Epidermal melanocyte (primary cell): ENCODE data around the gene GRPEL1.
"Not testable (repeated sequence)": the region's sequence is repeated elsewhere in the genome, so short reads cannot be mapped to it uniquely, and the experiment has no call there.

Experiments used
- DNase-seq: peaks from one replicate; pipeline ENCODE4 v3.0.0; 2011; ENCODE audit warnings: low spot score; ENCODE audit not compliant: insufficient read length

The GRPEL1 gene

GRCh38 chr4:7092026-7092425, 24.2 kb upstream of the GRPEL1 start:
- no peak for DNase-seq

DNA sequence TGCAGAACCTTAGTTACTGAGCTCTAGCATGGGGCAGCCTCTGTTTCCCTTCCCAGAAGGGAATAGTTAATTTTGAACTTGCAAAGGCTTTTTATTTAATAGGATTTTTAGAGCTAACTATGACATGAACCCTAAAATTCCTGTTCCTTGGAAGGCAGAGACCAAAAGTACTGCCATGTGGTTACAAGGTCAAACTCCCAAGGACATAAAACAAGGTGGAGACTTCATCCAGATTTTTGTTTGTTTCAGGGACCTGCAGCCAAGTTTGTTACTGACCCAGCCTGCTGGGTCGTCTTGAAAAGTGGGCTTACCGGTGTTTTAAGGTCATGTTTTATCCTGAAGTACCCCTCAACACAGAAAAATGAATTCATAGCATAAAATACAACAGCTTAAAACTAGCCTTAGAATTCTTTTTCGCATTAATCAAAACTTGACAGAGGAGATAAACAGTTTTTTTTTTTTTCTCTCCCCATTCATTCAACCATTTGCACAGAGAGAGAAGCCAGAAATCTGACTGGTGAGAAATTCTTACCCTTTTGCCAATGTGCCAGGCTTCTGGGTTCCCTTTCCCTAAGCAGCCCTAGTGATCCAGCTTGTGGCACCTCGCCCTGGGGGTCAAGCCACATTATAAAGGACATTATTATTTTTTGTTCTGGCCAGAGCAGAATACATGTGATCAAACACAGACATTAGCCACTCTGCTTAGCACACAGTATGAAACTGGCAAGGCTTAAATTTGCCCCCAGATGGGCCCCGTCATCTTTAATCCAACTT, 21.5 kb upstream of the GRPEL1 start:
- peak; percentile 43 for DNase-seq

DNA sequence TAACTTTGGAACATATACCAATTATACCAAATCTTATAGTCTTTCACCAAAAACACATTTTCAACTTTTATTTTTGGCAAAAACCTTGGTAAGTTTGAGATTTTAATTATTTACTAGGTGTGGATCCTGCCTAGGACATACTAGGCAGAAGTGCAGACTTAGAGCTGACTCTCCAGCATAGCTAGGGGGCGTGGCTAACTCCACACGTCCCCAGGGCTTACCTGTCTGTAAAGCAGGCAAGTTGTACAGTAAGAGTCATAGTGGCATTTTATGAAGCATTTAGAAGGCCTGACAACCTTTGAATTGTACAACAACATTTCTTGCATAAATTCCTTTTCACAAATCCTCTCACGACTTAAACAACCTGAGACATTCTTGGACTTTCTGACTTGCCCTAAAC, 19.2 kb upstream of the GRPEL1 start:
- no peak for DNase-seq

GRCh38 chr4:7086384-7086783, 18.5 kb upstream of the GRPEL1 start:
- no peak for DNase-seq

DNA sequence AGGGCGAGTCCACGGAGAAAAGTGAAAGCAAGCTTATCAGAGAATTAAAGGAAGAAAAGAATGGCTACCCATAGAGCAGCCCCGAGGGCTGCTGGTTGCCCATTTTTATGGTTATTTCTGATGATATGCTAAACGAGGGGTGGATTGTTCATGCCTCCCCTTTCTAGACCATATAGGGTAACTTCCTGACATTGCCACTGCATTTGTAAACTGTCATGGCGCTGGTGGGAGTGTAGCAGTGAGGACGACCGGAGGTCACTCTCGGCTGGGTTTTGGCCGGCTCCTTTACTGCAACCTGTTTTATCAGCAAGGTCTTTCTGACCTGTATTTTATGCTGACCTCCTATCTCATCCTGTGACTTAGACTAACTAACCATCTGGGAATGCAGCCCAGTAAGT, 16.7 kb upstream of the GRPEL1 start:
- DNase-seq = not testable (repeated sequence)

GRCh38 chr4:7083597-7084563, 16.0 kb upstream of the GRPEL1 start:
- no peak for DNase-seq

GRCh38 chr4:7079909-7080308, 12.0 kb upstream of the GRPEL1 start:
- DNase-seq = not testable (repeated sequence)

- DNase-seq = not testable (repeated sequence)
These were observed 11.6 kb upstream of the GRPEL1 start for GRCh38 chr4:7079483-7079882.

DNA sequence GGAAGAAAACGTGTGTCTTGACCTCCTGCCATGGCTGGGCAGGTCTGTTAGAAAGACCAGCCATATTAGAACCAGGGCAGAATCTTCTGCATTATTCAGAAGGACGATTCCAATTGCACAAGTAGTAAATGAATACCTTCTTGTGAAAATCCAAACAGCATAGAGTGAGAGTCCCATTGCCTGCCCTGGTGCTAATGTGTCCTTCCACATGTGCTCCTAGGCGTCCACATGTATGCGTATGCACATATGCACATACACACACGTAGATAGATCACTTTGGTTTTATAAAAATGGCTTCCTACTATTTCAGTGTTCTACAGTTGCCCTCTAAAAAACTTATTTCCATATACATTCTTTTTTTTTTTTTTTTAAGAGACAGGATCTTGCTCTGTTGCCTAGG, 10.2 kb upstream of the GRPEL1 start:
- no peak for DNase-seq

GRCh38 chr4:7077371-7077770, 9.5 kb upstream of the GRPEL1 start:
- no peak for DNase-seq

DNA sequence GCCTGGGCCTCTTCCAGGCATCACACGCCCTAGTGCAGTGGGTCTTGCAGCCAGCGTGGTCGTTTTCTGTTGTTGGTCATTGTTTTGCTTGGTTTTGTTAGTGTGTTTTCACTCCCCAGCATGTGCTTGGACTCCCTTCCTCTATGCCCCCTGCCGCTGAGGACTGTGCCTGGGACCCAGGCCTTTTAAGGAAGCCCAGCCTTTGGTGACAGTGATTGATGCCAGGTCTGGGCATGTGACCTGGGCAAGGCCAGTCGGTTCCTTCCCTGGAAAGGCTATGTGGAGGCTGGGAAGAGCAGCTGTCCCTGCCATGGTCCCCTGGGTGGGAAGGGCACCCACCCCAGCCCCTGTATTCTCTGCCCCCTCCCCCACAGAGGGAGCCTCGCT, 8.8 kb upstream of the GRPEL1 start:
- no peak for DNase-seq

- no peak for DNase-seq
These were observed 8.3 kb upstream of the GRPEL1 start for GRCh38 chr4:7075962-7076695.

GRCh38 chr4:7074426-7074825, 6.6 kb upstream of the GRPEL1 start:
- no peak for DNase-seq

DNA sequence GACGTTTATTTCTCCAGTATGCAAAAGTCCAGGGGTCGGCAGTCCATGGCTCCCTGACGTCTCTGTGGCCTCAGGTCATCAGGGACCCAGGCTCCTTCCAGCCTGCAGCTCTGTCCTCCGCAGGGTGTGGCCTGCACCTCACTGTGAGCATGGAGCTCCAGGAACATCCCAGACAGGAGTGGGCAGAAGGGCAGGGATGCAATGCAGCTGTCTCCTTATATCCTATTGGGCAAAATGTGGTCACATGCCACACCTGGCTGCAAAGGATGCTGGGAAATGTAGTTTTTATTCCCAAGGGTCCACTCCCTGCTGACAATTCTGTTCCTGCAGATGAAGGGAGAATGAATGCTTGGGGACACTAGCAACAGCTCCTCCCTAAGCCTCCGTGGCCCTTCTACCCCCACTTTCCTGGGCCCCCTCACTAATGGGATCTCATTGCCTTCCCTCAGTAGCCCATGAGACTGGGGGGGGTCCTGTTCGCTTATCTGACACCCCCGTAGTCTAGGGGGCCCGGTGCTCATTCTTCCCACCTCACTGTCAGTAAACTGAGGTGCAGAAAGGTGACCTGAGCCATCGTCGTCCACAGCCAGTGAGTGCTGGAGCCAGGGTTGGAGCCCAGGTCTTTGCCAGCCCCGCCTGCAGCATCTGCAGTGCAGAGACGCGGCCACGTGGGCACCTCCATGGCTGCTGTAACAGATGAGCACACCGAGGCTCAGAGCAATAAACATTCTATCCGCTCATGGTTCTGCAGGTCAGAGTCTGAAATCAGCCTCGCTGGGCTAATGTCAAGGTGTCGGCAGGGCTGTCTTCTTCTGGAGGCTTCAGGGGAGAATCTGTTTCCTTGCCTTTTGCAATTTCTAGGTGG, 5.9 kb upstream of the GRPEL1 start:
- no peak for DNase-seq

DNA sequence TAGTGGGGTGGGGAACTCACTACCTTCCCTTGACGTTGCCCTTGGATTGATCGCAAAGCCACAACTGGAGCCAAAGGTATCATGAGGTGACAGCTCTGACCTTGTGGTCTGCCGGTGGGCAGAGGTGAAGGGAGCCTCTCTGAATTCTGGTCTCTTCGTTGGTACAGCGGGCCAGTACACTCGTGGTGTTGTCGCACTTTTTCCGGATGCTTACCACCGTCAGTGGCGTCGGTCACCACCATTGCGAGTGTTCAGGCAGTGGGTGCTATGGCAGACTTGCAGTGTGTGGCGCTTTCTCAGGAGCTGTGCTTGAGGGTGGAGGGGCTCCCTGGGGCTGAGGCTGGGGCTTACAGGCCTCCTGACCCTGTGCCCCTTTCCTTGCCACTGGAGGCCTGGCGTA, 5.2 kb upstream of the GRPEL1 start:
- DNase-seq = no peak

- DNase-seq = peak; percentile 41
These were observed 3.1 kb upstream of the GRPEL1 start for GRCh38 chr4:7070729-7071511.

- no peak for DNase-seq
These were observed 1.0 kb upstream of the GRPEL1 start for GRCh38 chr4:7068883-7069282.

DNA sequence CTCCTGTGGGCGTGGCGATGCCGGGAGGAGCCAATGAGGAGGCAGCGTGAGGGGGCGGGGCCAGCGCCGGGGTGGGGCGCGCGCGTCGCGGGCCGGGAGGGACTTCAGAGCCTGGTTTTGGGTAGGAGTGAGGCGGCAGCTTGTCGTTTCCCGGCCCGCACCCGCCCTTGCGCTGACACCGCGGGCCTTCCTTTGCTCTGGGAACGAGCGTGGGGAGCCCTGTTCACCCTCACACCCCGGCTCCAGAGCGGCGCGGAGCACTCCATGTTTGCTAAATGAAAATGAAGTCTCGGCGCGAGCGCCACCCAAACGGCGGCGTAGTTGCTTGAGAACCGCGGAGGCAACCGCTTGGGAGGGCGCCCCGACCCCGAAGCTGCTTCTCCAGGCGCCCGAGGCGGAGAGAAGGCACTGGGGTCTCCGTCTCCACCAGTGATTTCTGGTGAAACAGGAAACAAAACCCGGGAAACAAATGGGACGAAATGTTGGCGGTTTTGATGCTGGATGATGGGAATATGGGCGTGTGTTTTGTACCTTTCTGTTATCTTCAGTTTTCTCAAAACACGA, 497 bp upstream of the GRPEL1 start:
- no peak for DNase-seq

DNA sequence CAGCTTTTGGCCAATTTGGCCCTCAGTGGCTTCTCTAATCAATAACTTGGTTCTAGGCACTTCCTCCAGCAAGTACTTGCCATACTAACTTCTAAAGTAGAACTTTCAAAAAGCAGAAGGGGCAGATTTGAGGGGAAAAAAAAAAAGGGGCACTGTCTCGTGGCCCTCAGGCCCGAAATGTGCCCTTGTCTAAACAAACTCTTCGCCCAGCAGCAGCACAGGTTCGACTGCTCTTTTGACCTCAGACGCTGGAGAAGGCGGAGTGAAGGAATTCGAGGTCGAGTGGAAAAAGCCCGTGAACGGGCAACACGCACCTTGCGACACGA, 775 bp downstream of the GRPEL1 start:
- no peak for DNase-seq

- no peak for DNase-seq
These were observed 1.4 kb downstream of the GRPEL1 start for GRCh38 chr4:7066493-7066892.
